ENCODE measurements around the gene SPRYD3. TPM values are rescaled to one million over a fixed set of nuclear protein-coding genes. Genes with fewer than 3 reads are reported as not detected.

The SPRYD3 gene
- total RNA-seq, 1 donor = 26.8 TPM

GRCh38 chr12:53044896-53045695 lies 34.1 kb downstream of the SPRYD3 start:
- Histone ChIP-seq H3K4me2 (ENCODE audit: insufficient read depth, low read length) (peak overlapping the region; percentile 99), H3K27me3 (ENCODE audit: insufficient read depth, low read length) (no peaks in the 10 kb centered on the region), H3K79me2 (ENCODE audit: insufficient read depth, low read length) (peaks cover 14% of the 10 kb centered on the region), H3K4me1 (ENCODE audit: insufficient read depth, low read length) (peaks cover 39% of the 10 kb centered on the region), H3K9me3 (ENCODE audit: low read depth, low read length) (no peaks in the 10 kb centered on the region), H2AFZ (ENCODE audit: low read length) (no peak overlapping the region), H4K20me1 (ENCODE audit: insufficient read depth, low read length) (no peaks in the 10 kb centered on the region), H3K4me3 (ENCODE audit: insufficient read depth, low read length) (peak overlapping the region; percentile 85), H3K27ac (ENCODE audit: low read depth, low read length) (no peak overlapping the region), H3K36me3 (ENCODE audit: insufficient read depth, low read length) (peaks cover 10% of the 10 kb centered on the region)
- TF ChIP-seq, protein P1, sequence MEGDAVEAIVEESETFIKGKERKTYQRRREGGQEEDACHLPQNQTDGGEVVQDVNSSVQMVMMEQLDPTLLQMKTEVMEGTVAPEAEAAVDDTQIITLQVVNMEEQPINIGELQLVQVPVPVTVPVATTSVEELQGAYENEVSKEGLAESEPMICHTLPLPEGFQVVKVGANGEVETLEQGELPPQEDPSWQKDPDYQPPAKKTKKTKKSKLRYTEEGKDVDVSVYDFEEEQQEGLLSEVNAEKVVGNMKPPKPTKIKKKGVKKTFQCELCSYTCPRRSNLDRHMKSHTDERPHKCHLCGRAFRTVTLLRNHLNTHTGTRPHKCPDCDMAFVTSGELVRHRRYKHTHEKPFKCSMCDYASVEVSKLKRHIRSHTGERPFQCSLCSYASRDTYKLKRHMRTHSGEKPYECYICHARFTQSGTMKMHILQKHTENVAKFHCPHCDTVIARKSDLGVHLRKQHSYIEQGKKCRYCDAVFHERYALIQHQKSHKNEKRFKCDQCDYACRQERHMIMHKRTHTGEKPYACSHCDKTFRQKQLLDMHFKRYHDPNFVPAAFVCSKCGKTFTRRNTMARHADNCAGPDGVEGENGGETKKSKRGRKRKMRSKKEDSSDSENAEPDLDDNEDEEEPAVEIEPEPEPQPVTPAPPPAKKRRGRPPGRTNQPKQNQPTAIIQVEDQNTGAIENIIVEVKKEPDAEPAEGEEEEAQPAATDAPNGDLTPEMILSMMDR (IDR thresholded peaks at IDR 0.05; ENCODE audit: extremely low read depth, low read depth, low read length) = no peak
- DNase-seq (ENCODE audit: insufficient read length, low spot score, missing footprints) = peak; percentile 62

DNA sequence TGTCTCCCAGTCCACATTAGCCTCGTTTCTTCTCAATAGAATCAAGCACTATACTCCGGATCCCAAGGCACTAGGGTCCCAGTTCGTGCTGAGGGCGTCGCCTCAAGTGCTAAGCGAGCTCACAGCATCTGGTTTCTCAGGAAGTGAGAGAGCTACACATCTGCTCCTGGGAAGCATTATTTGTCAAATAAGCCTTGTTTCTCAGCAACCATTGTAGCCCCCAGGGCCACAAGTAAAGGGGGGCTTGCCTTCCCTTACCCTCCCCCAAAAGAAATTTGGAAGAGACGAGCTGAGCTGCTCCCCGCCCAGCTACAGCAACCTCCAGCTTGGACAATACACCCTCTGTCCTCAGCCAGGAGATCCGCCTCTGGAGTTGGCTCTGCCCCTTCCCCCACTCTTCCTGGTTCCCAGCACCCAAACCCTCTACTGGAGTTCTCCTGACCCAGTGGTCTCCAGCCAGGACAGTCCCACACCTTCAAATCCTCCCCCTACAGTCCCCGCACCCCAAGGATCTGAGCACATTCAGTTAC lies 35.1 kb downstream of the SPRYD3 start:
- DNase-seq (ENCODE audit: insufficient read length, low spot score, missing footprints) = peak; percentile 84
- TF ChIP-seq, protein P1 (IDR thresholded peaks at IDR 0.05; ENCODE audit: extremely low read depth, low read depth, low read length) = no peak
- Histone ChIP-seq H3K27ac (ENCODE audit: low read depth, low read length) (no peak overlapping the region), H3K36me3 (ENCODE audit: insufficient read depth, low read length) (peaks cover 19% of the 10 kb centered on the region), H3K79me2 (ENCODE audit: insufficient read depth, low read length) (peaks cover 8% of the 10 kb centered on the region), H3K9me3 (ENCODE audit: low read depth, low read length) (no peaks in the 10 kb centered on the region), H2AFZ (ENCODE audit: low read length) (no peak overlapping the region), H3K4me2 (ENCODE audit: insufficient read depth, low read length) (no peak overlapping the region), H3K4me3 (ENCODE audit: insufficient read depth, low read length) (no peak overlapping the region), H4K20me1 (ENCODE audit: insufficient read depth, low read length) (no peaks in the 10 kb centered on the region), H3K27me3 (ENCODE audit: insufficient read depth, low read length) (no peaks in the 10 kb centered on the region), H3K4me1 (ENCODE audit: insufficient read depth, low read length) (peaks cover 31% of the 10 kb centered on the region)

- TF ChIP-seq, protein P1 (IDR thresholded peaks at IDR 0.05; ENCODE audit: extremely low read depth, low read depth, low read length) = no peak
- Histone ChIP-seq H3K36me3 (ENCODE audit: insufficient read depth, low read length) (peaks cover 32% of the 10 kb centered on the region), H3K79me2 (ENCODE audit: insufficient read depth, low read length) (peaks cover 8% of the 10 kb centered on the region), H4K20me1 (ENCODE audit: insufficient read depth, low read length) (no peaks in the 10 kb centered on the region), H3K4me3 (ENCODE audit: insufficient read depth, low read length) (no peak overlapping the region), H3K27me3 (ENCODE audit: insufficient read depth, low read length) (no peaks in the 10 kb centered on the region), H3K4me1 (ENCODE audit: insufficient read depth, low read length) (peaks cover 20% of the 10 kb centered on the region), H3K27ac (ENCODE audit: low read depth, low read length) (no peak overlapping the region), H3K9me3 (ENCODE audit: low read depth, low read length) (no peaks in the 10 kb centered on the region), H2AFZ (ENCODE audit: low read length) (no peak overlapping the region), H3K4me2 (ENCODE audit: insufficient read depth, low read length) (no peak overlapping the region)
- DNase-seq (ENCODE audit: insufficient read length, low spot score, missing footprints) = no peak
Measured at GRCh38 chr12:53042607-53043454, 36.4 kb downstream of the SPRYD3 start.

Data from osteoblast (primary cell).